SK-N-SH (cell line): ENCODE results near the gene KCNK6. TPM values are rescaled to one million over a fixed set of nuclear protein-coding genes. Genes with fewer than 3 reads are reported as not detected.

Experiments used
- CTCF ChIA-PET: fragments of 300-600, 350-600 bp; formaldehyde crosslinking; extraction: SDS; loops from one replicate; lab custom pipeline; 2021; lab: Yijun Ruan, JAX
- POLR2A ChIA-PET: fragments of 350-600 bp; sonication (Branson Sonifier 250); formaldehyde crosslinking; extraction: SDS; loops from one replicate; lab custom pipeline; 2020; ENCODE audit warnings: antibody characterized with exemption, inconsistent platforms; lab: Yijun Ruan, JAX
- DNase-seq: peaks from one replicate; pipeline ENCODE4 v3.0.0; 2012
- H2AFZ ChIP-seq: fragments of 200-600 bp; sonication (generic); 2 replicates; pipeline ENCODE4 v1.8.1; 2016; ENCODE audit warnings: antibody characterized with exemption, mild to moderate bottlenecking, low read depth
- H3F3A ChIP-seq: fragments of 200-600 bp; sonication (generic); replicated peaks from 2 replicates; pipeline ENCODE3; 2016; ENCODE audit warnings: antibody characterized with exemption, mild to moderate bottlenecking; ENCODE audit not compliant: insufficient read depth
- H3K27ac ChIP-seq, 2 experiments: fragments of 200-500 bp in 1 of 2; fragments of 200-600 bp in 1 of 2; sonication (Bioruptor generic) in 1 of 2; sonication (generic), shearing (Covaris generic) in 1 of 2; 2 replicates each; pipeline versions ENCODE4 v1.5.1 to v1.6.1; 2014 to 2016; ENCODE audit warnings: low read depth in 2 of 2, inconsistent platforms in 1 of 2, low read length in 1 of 2, mild to moderate bottlenecking in 1 of 2, mixed read lengths in 1 of 2
- H3K27me3 ChIP-seq: fragments of 200-600 bp; sonication (generic), shearing (Covaris generic); 2 replicates; pipeline ENCODE4 v1.6.1; 2016; ENCODE audit warnings: mixed run types; ENCODE audit not compliant: insufficient read depth
- H3K36me3 ChIP-seq, 2 experiments: fragments of 200-500 bp in 1 of 2; fragments of 200-600 bp in 1 of 2; sonication (Bioruptor generic) in 1 of 2; sonication (generic) in 1 of 2; replicated peaks in 1 of 2; 2 replicates each; pipeline versions ENCODE3 to v1.5.1; 2014 to 2016; ENCODE audit warnings: low read length in 1 of 2, mild to moderate bottlenecking in 1 of 2; ENCODE audit not compliant: insufficient read depth in 2 of 2, control insufficient read depth in 1 of 2
- H3K4me1 ChIP-seq, 2 experiments: fragments of 200-500 bp in 1 of 2; fragments of 200-600 bp in 1 of 2; sonication (Bioruptor generic) in 1 of 2; sonication (generic), shearing (Covaris generic) in 1 of 2; 2 replicates each; pipeline versions ENCODE4 v1.5.1 to v1.6.1; 2014 to 2016; ENCODE audit warnings: low read depth in 1 of 2, low read length in 1 of 2, mixed run types in 1 of 2; ENCODE audit not compliant: insufficient read depth in 2 of 2, control insufficient read depth in 1 of 2
- H3K4me2 ChIP-seq: fragments of 200-600 bp; sonication (generic), shearing (Covaris generic); 2 replicates; pipeline ENCODE4 v1.6.1; 2017; ENCODE audit warnings: mixed run types
- H3K4me3 ChIP-seq, 2 experiments: fragments of 200-500 bp in 1 of 2; fragments of 200-600 bp in 1 of 2; sonication (Bioruptor generic) in 1 of 2; sonication (generic), shearing (Covaris generic) in 1 of 2; 2 replicates each; pipeline versions ENCODE4 v1.5.1 to v1.8.1; 2014 to 2016; ENCODE audit warnings: low read depth in 2 of 2, inconsistent platforms in 1 of 2, low read length in 1 of 2, mild to moderate bottlenecking in 1 of 2, mixed read lengths in 1 of 2, moderate library complexity in 1 of 2
- H3K79me2 ChIP-seq: fragments of 200-600 bp; sonication (generic); 2 replicates; pipeline ENCODE4 v1.8.1; 2017; ENCODE audit warnings: mild to moderate bottlenecking; ENCODE audit not compliant: insufficient read depth
- H3K9ac ChIP-seq: fragments of 200-600 bp; sonication (generic); 2 replicates; pipeline ENCODE4 v1.6.1; 2017; ENCODE audit warnings: mixed run types
- H3K9me2 ChIP-seq: fragments of 200-600 bp; sonication (generic); 2 replicates; pipeline ENCODE4 v1.6.1; 2017; ENCODE audit warnings: mixed run types
- H3K9me3 ChIP-seq: fragments of 200-600 bp; sonication (generic); 2 replicates; pipeline ENCODE4 v1.6.1; 2017; ENCODE audit warnings: mixed run types, mild to moderate bottlenecking, moderate library complexity
- H4K20me1 ChIP-seq: fragments of 200-600 bp; sonication (generic); 2 replicates; pipeline ENCODE4 v1.6.1; 2017; ENCODE audit warnings: mild to moderate bottlenecking, mixed run types; ENCODE audit not compliant: insufficient read depth
- CHD2 ChIP-seq: fragments of 150-350 bp; IDR thresholded peaks from 2 replicates; pipeline ENCODE4 v1.6.1; 2018; ENCODE audit warnings: low read length; ENCODE audit not compliant: partially characterized antibody
- ELF1 ChIP-seq: IDR thresholded peaks from 2 replicates; pipeline ENCODE4 v1.4.0; 2012
- GATA2 ChIP-seq: sonication (generic); formaldehyde crosslinking; IDR thresholded peaks from 2 replicates; pipeline ENCODE4 v1.5.0; 2020; ENCODE audit warnings: mild to moderate bottlenecking, missing genetic modification reagents
- MXI1 ChIP-seq: IDR thresholded peaks from 2 replicates; pipeline ENCODE4 v1.6.1; 2012; ENCODE audit warnings: mild to moderate bottlenecking, low read depth, low read length, improper control_type of control experiment
- POLR2AphosphoS5 ChIP-seq: IDR thresholded peaks from 2 replicates; pipeline ENCODE4 v1.6.1; 2012; ENCODE audit warnings: low read depth, low read length
- RCOR1 ChIP-seq: fragments of 150-350 bp; IDR thresholded peaks from 2 replicates; pipeline ENCODE4 v1.6.1; 2017; ENCODE audit warnings: antibody characterized with exemption, low read length
- RFX5 ChIP-seq: IDR thresholded peaks from 2 replicates; pipeline ENCODE4 v1.6.1; 2012; ENCODE audit warnings: mild to moderate bottlenecking, improper control_type of control experiment, low read length
- TAF1 ChIP-seq: IDR thresholded peaks from 2 replicates; pipeline ENCODE4 v1.6.1; 2012; ENCODE audit warnings: low read depth, mild to moderate bottlenecking, low read length, moderate library complexity, borderline replicate concordance
- YY1 ChIP-seq: IDR thresholded peaks from 2 replicates; pipeline ENCODE4 v1.4.0; 2012; ENCODE audit warnings: low read depth, mild to moderate bottlenecking
- WGBS: methylation state at CpG from one replicate; pipeline ENCODE4 v1.1.6; 2017; ENCODE audit warnings: low lambda C conversion rate; 5-methylcytosine and 5-hydroxymethylcytosine counted together
- polyA plus RNA-seq, 3 experiments: library from polyadenylated mRNA; depleted of rRNA; stranded (reverse); fragments of >200 nt; gene quantifications; 2 replicates each; pipeline ENCODE4 v1.2.3, GENCODE V29; 2012
- TF ChIP-seq, protein P1 (sequence below): IDR thresholded peaks from 2 replicates; pipeline ENCODE4 v1.4.0; 2012; ENCODE audit warnings: low read depth
- TF ChIP-seq, protein P2 (sequence below): IDR thresholded peaks from 2 replicates; pipeline ENCODE4; 2012
- TF ChIP-seq, protein P3 (sequence below): IDR thresholded peaks from 2 replicates; pipeline ENCODE4 v1.4.0; 2012; ENCODE audit warnings: low read depth, borderline replicate concordance

Gene KCNK6
- polyA plus RNA-seq, 1 of the 3 experiments (the other 2 are of a cell fraction): 0.26 TPM

DNA sequence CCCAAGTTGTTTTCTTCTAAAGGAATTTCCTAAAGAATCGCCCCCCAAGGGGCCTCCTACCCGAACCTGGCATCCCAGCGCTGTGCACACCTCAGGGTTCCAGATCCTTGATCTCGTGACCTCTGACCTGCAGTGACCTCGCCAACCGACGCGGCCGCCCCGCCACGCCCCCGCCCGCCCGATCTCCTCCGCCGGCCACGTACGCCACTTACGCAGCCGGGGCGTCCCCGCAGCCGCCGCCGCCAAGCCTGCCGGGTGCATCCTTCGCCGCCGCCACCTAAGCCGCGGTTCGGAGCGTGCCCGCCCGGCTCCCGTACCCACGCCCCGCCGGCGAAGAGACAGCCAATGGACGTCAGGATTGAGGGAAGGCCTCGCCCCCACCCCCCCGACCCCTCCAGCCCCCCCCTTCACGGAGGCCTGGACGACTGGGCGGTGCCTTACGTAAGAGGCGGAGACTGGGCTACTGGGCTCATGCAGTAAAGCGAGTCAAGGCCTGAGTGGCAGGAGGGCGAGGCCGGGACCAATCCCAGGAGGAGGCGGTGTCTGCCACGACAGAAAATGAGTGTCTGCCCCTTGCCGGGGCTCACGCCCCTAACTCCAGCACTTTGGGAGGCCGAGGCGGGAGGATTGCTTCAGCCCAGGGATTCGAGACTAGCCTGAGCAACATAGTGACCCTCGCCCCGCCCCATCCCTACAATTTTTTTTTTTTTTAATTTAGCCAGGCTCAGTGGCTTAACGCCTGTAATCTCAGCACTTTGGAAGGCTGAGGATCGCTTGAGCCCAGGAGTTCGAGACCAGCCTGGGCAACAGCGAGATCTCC, 3.8 kb upstream of the KCNK6 start, which contains the start of gene YIF1B:
YIF1B (minus strand) TSS at position 291 of the 820 bp plus-strand sequence; CDS start at position 261, 30 bp downstream.
- Histone ChIP-seq H3K79me2 (peaks cover 39% of the 10 kb centered on the region), H3K36me3 (no peaks in the 10 kb centered on the region), H3K9me3 (no peaks in the 10 kb centered on the region), H3F3A (no peaks in the 10 kb centered on the region), H3K4me1 (peaks cover 0 to 16% of the 10 kb centered on the region in 2 experiments; a peak in 1 of 4 replicates), H4K20me1 (no peaks in the 10 kb centered on the region), H3K4me3 (peak within 1 kb of the TSS; percentile 69 to 73), H2AFZ (peak within 1 kb of the TSS; percentile 94), H3K9ac (peak within 1 kb of the TSS; percentile 74), H3K27me3 (0 out of 2 replicates have a peak, but pooled peaks cover 15% of the 10 kb centered on the region), H3K27ac (peak within 1 kb of the TSS; percentile 56 to 63), H3K9me2 (no peaks in the 10 kb centered on the region), H3K4me2 (peak within 1 kb of the TSS; percentile 90)
- 2% methylated on average over 27 of the region's 64 CpGs for WGBS
- CTCF ChIA-PET: interaction anchor here (1.0 to 1.2 kb wide), 2 partner anchors 19 to 418 kb away, joined by 3 to 4 read pairs; no protein-coding TSS in a partner anchor
- peak; percentile 99 for DNase-seq
- POLR2A ChIA-PET: no interaction called here
- TF ChIP-seq, protein P1, sequence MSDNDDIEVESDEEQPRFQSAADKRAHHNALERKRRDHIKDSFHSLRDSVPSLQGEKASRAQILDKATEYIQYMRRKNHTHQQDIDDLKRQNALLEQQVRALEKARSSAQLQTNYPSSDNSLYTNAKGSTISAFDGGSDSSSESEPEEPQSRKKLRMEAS: 0 out of 2 replicates have a peak, but pooled peaks have one; percentile 50
- TF ChIP-seq ELF1 (no peak), RFX5 (peak; percentile 13; the same call in 1 of the 2 replicates), POLR2AphosphoS5 (peak; percentile 21; the same call in 1 of the 2 replicates), MXI1 (peak; percentile 50; the same call in 1 of the 2 replicates), YY1 (0 out of 2 replicates have a peak, but pooled peaks have one; percentile 42)
- TF ChIP-seq, protein P2, sequence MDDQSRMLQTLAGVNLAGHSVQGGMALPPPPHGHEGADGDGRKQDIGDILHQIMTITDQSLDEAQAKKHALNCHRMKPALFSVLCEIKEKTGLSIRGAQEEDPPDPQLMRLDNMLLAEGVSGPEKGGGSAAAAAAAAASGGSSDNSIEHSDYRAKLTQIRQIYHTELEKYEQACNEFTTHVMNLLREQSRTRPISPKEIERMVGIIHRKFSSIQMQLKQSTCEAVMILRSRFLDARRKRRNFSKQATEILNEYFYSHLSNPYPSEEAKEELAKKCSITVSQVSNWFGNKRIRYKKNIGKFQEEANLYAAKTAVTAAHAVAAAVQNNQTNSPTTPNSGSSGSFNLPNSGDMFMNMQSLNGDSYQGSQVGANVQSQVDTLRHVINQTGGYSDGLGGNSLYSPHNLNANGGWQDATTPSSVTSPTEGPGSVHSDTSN: peak; percentile 89
- TF ChIP-seq, protein P3, sequence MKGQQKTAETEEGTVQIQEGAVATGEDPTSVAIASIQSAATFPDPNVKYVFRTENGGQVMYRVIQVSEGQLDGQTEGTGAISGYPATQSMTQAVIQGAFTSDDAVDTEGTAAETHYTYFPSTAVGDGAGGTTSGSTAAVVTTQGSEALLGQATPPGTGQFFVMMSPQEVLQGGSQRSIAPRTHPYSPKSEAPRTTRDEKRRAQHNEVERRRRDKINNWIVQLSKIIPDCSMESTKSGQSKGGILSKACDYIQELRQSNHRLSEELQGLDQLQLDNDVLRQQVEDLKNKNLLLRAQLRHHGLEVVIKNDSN: no peak

DNA sequence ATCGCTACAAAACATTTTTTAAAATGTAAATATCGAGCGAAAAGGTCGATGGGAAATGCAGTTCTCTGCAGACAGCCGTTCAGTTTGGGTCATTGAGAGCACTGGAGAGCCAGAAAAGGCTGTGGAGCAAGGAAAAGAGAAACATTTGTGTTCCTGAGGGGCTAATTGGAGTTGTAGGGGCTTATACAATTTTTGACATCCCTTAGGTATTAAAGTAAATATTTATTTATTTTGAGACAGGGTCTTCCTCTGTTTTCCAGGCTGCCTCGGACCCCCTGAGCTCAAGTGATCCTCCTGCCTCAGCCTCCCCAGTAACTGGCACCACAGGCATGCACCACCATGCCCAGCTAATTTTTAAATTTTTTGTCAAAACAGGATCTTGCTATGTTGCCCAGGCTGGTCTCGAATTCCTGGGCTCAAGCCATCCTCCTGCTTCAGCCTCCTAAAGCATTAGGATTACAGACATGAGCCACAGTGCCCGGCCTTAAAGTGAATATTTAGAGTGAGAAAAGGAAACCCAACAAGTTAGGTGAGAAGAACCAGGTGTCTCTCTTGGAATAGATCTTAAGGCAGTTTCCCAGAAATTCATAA, 3.1 kb upstream of the KCNK6 start:
- Histone ChIP-seq H3K4me2 (peak overlapping the region; percentile 70), H3K79me2 (peaks cover 33% of the 10 kb centered on the region), H3K27me3 (0 out of 2 replicates have a peak, but pooled peaks cover 15% of the 10 kb centered on the region), H3K9me3 (no peaks in the 10 kb centered on the region), H3K36me3 (no peaks in the 10 kb centered on the region), H3K27ac (peak overlapping the region; percentile 56 to 63), H2AFZ (peak overlapping the region; percentile 94), H3K9ac (peak overlapping the region; percentile 55), H3F3A (no peaks in the 10 kb centered on the region), H4K20me1 (no peaks in the 10 kb centered on the region), H3K4me3 (peak overlapping the region; percentile 34 to 61), H3K9me2 (no peaks in the 10 kb centered on the region), H3K4me1 (peaks cover 0 to 21% of the 10 kb centered on the region in 2 experiments; a peak in 1 of 4 replicates)
- no peak for DNase-seq
- 38% methylated on average over 8 of the region's 8 CpGs for WGBS
- TF ChIP-seq GATA2 (CRISPR knock-in tag): no peak
- TF ChIP-seq CHD2: no peak
- TF ChIP-seq, protein P2: no peak
- no peak for TF ChIP-seq YY1
- no peak for TF ChIP-seq TAF1
- no peak for TF ChIP-seq RCOR1
- no peak for TF ChIP-seq POLR2AphosphoS5
- CTCF ChIA-PET: no interaction called here
- POLR2A ChIA-PET: no interaction called here
